A549 (cell line): ENCODE results near the gene MYRF. TPM values are rescaled to one million over a fixed set of nuclear protein-coding genes. Genes with fewer than 3 reads are reported as not detected.

Source experiments
- ATAC-seq, 2 experiments: fragments of 200-7000 bp in 1 of 2; fragments of >200 bp in 1 of 2; cut with Nextera tagmentation in 1 of 2; cut with Tn5 transposase in 1 of 2; 3 replicates each; pipeline versions ENCODE4 v1.8.0 to v1.9.1; 2018 to 2020; ENCODE audit warnings: mild to moderate bottlenecking in 1 of 2, moderate library complexity in 1 of 2
- CTCF ChIA-PET: fragments of 300-600 bp; sonication (Branson Sonifier 250); formaldehyde crosslinking; extraction: SDS; loops from one replicate; lab custom pipeline; 2021; ENCODE audit warnings: antibody characterized with exemption, inconsistent platforms; lab: Yijun Ruan, JAX
- POLR2A ChIA-PET: fragments of 350-600 bp; formaldehyde crosslinking; extraction: SDS; loops from one replicate; lab custom pipeline; 2021; ENCODE audit warnings: antibody characterized with exemption, inconsistent platforms; lab: Yijun Ruan, JAX
- DNase-seq, 2 experiments: peaks; one replicate each; pipeline versions ENCODE4 v3.0.0 to v3.0.0-alpha.2; 2011 to 2016; ENCODE audit warnings: low read depth in 1 of 2, low spot score in 1 of 2
- FAIRE-seq: peaks from 2 replicates; lab custom pipeline; 2011; peaks lifted over from hg19 to GRCh38; lab: Jason Lieb, UNC
- H3K27ac ChIP-seq, 2 experiments: fragments of >200 bp; sonication (Bioruptor Twin); formaldehyde crosslinking; 3 replicates each; pipeline ENCODE4 v1.5.1; 2016 to 2017
- H3K4me1 ChIP-seq: fragments of >200 bp; sonication (Bioruptor Twin); formaldehyde crosslinking; 3 replicates; pipeline ENCODE4 v1.6.1; 2016
- H3K4me2 ChIP-seq: fragments of >200 bp; sonication (Bioruptor Twin); formaldehyde crosslinking; 3 replicates; pipeline ENCODE4 v1.6.1; 2016
- H3K4me3 ChIP-seq: fragments of >200 bp; sonication (Bioruptor Twin); formaldehyde crosslinking; 3 replicates; pipeline ENCODE4 v1.5.1; 2016
- H3K9me3 ChIP-seq: fragments of >200 bp; sonication (Bioruptor Twin); formaldehyde crosslinking; 3 replicates; pipeline ENCODE4 v1.6.1; 2016
- BHLHE40 ChIP-seq: IDR thresholded peaks from 2 replicates; pipeline ENCODE4 v1.6.1; 2012; ENCODE audit warnings: low read depth, low read length, inconsistent platforms
- CBX2 ChIP-seq: fragments of 200-600 bp; sonication (generic); IDR thresholded peaks from 2 replicates; pipeline ENCODE4 v1.6.1; 2016; ENCODE audit warnings: low read depth, mild to moderate bottlenecking, borderline replicate concordance
- CBX8 ChIP-seq: fragments of 200-600 bp; sonication (generic); IDR thresholded peaks from 2 replicates; pipeline ENCODE4 v1.6.1; 2016
- CHD4 ChIP-seq: fragments of 200-600 bp; sonication (generic); IDR thresholded peaks from 2 replicates; pipeline ENCODE4 v1.6.1; 2016; ENCODE audit warnings: antibody characterized with exemption, mild to moderate bottlenecking, borderline replicate concordance
- EHF ChIP-seq: fragments of 250-450 bp; sonication (Bioruptor Pico); IDR thresholded peaks from 2 replicates; pipeline ENCODE4 v1.5.0; 2020; ENCODE audit warnings: mild to moderate bottlenecking
- FOSL2 ChIP-seq, 2 experiments: fragments of 450-650 bp in 1 of 2; fragments of >200 bp in 1 of 2; sonication (Bioruptor Twin) in 1 of 2; formaldehyde crosslinking; IDR thresholded peaks; 2 replicates each; pipeline versions ENCODE4 v1.5.0 to v1.6.1; 2016 to 2020; ENCODE audit warnings: mild to moderate bottlenecking in 1 of 2, moderate library complexity in 1 of 2
- GATA3 ChIP-seq: IDR thresholded peaks from 2 replicates; pipeline ENCODE4 v1.6.1; 2012; ENCODE audit warnings: borderline replicate concordance
- HDAC2 ChIP-seq: fragments of 200-600 bp; sonication (generic); IDR thresholded peaks from 2 replicates; pipeline ENCODE4 v1.6.1; 2016
- HEYL ChIP-seq: fragments of 250-450 bp; sonication (Bioruptor Pico); IDR thresholded peaks from 2 replicates; pipeline ENCODE4 v1.8.0; 2021; ENCODE audit warnings: mild to moderate bottlenecking, moderate library complexity
- HOXB5 ChIP-seq: fragments of 250-450 bp; sonication (Bioruptor Pico); IDR thresholded peaks from 2 replicates; pipeline ENCODE4 v1.5.0; 2020; ENCODE audit warnings: mild to moderate bottlenecking, moderate library complexity
- KDM1A ChIP-seq: fragments of 200-600 bp; sonication (generic); IDR thresholded peaks from 2 replicates; pipeline ENCODE4 v1.6.1; 2016; ENCODE audit warnings: low read depth, mild to moderate bottlenecking
- KDM5A ChIP-seq: fragments of 200-600 bp; sonication (generic); IDR thresholded peaks from 2 replicates; pipeline ENCODE4 v1.6.1; 2016; ENCODE audit warnings: antibody characterized with exemption, mild to moderate bottlenecking
- MYC ChIP-seq: IDR thresholded peaks from 2 replicates; pipeline ENCODE4 v1.6.1; 2012; ENCODE audit warnings: mild to moderate bottlenecking, inconsistent platforms, low read length, improper control_type of control experiment, borderline replicate concordance
- NR3C1 ChIP-seq: fragments of >200 bp; sonication (Bioruptor Twin); formaldehyde crosslinking; IDR thresholded peaks from 3 replicates; pipeline ENCODE4 v1.6.1; 2017
- RARB ChIP-seq: fragments of 250-450 bp; sonication (Bioruptor Pico); IDR thresholded peaks from 2 replicates; pipeline ENCODE4 v1.8.0; 2021; ENCODE audit warnings: mild to moderate bottlenecking, moderate library complexity
- RCOR1 ChIP-seq: fragments of 150-350 bp; IDR thresholded peaks from 2 replicates; pipeline ENCODE4 v1.6.1; 2014; ENCODE audit warnings: antibody characterized with exemption, low read length, low read depth
- RFX5 ChIP-seq: fragments of 450-650 bp; IDR thresholded peaks from 2 replicates; pipeline ENCODE4 v1.7.1; 2014; ENCODE audit warnings: antibody characterized with exemption, mild to moderate bottlenecking, moderate library complexity
- RNF2 ChIP-seq: fragments of 200-600 bp; sonication (generic); IDR thresholded peaks from 2 replicates; pipeline ENCODE4 v1.6.1; 2016; ENCODE audit warnings: low read depth, mild to moderate bottlenecking, antibody characterized with exemption, moderate library complexity, borderline replicate concordance
- SMC3 ChIP-seq: fragments of >200 bp; sonication (Bioruptor Twin); formaldehyde crosslinking; IDR thresholded peaks from 3 replicates; pipeline ENCODE4 v1.6.1; 2018; ENCODE audit warnings: inconsistent platforms
- TP53 ChIP-seq: fragments of 250-450 bp; sonication (Bioruptor Pico); IDR thresholded peaks from 2 replicates; pipeline ENCODE4 v1.5.0; 2021; ENCODE audit warnings: mild to moderate bottlenecking, moderate library complexity
- USF2 ChIP-seq: fragments of 450-650 bp; IDR thresholded peaks from 2 replicates; pipeline ENCODE4 v1.6.1; 2014; ENCODE audit warnings: antibody characterized with exemption
- ZNF302 ChIP-seq: fragments of 250-450 bp; sonication (Bioruptor Pico); IDR thresholded peaks from 2 replicates; pipeline ENCODE4 v1.9.0; 2021; ENCODE audit warnings: inconsistent platforms, mild to moderate bottlenecking, moderate library complexity
- WGBS: methylation state at CpG from one replicate; pipeline ENCODE4 v1.1.6; 2017; ENCODE audit errors: missing lambda C conversion rate; 5-methylcytosine and 5-hydroxymethylcytosine counted together
- polyA plus RNA-seq, 4 experiments: library from polyadenylated mRNA; depleted of rRNA in 3 of 4; stranded (reverse); fragments of >200 nt; fragmentation: RNase III in 1 of 4; extraction: RNeasy Plus Mini Kit Qiagen cat#74134 plus additional on column Dnase treatment in 1 of 4; gene quantifications; 2 replicates in 3 of 4; 3 replicates in 1 of 4; pipeline ENCODE4 v1.2.3, GENCODE V29; 2011 to 2017
- TF ChIP-seq, protein P1 (sequence below): fragments of >200 bp; sonication (Bioruptor Twin); formaldehyde crosslinking; IDR thresholded peaks from 3 replicates; pipeline ENCODE4 v1.5.1; 2016

The MYRF gene
- polyA plus RNA-seq, 2 of the 4 experiments (the other 2 are of a cell fraction) = 14.7 to 22.3 TPM

GRCh38 chr11:61735391-61735790, 17.0 kb upstream of the MYRF start:
- Histone ChIP-seq H3K9me3 (no peaks in the 10 kb centered on the region), H3K4me2 (no peak overlapping the region), H3K27ac (no peak overlapping the region), H3K4me1 (peaks cover 7% of the 10 kb centered on the region), H3K4me3 (no peak overlapping the region)
- ChIA-PET POLR2A (no interaction called here), CTCF (interaction anchor here (1.0 to 11.4 kb wide), 7 partner anchors 11 to 289 kb away, joined by 3 to 156 read pairs (median 7); no protein-coding TSS in a partner anchor)
- no peak for DNase-seq
- no peak for FAIRE-seq
- WGBS = 87% methylated on average over 16 of the region's 17 CpGs
- ATAC-seq = no peak
- TF ChIP-seq EHF (CRISPR knock-in tag) = no peak
- TF ChIP-seq RFX5 = no peak
- TF ChIP-seq HOXB5 (CRISPR knock-in tag) = no peak
- TF ChIP-seq HEYL (CRISPR knock-in tag) = no peak
- no peak for TF ChIP-seq HDAC2
- no peak for TF ChIP-seq USF2
- TF ChIP-seq CHD4 = no peak
- no peak for TF ChIP-seq BHLHE40
- no peak for TF ChIP-seq MYC
- no peak for TF ChIP-seq CBX8
- TF ChIP-seq KDM1A = no peak
- no peak for TF ChIP-seq GATA3
- no peak for TF ChIP-seq ZNF302 (CRISPR knock-in tag)
- no peak for TF ChIP-seq TP53
- TF ChIP-seq, protein P1, sequence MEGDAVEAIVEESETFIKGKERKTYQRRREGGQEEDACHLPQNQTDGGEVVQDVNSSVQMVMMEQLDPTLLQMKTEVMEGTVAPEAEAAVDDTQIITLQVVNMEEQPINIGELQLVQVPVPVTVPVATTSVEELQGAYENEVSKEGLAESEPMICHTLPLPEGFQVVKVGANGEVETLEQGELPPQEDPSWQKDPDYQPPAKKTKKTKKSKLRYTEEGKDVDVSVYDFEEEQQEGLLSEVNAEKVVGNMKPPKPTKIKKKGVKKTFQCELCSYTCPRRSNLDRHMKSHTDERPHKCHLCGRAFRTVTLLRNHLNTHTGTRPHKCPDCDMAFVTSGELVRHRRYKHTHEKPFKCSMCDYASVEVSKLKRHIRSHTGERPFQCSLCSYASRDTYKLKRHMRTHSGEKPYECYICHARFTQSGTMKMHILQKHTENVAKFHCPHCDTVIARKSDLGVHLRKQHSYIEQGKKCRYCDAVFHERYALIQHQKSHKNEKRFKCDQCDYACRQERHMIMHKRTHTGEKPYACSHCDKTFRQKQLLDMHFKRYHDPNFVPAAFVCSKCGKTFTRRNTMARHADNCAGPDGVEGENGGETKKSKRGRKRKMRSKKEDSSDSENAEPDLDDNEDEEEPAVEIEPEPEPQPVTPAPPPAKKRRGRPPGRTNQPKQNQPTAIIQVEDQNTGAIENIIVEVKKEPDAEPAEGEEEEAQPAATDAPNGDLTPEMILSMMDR = no peak
- TF ChIP-seq NR3C1 = no peak
- no peak for TF ChIP-seq SMC3

DNA sequence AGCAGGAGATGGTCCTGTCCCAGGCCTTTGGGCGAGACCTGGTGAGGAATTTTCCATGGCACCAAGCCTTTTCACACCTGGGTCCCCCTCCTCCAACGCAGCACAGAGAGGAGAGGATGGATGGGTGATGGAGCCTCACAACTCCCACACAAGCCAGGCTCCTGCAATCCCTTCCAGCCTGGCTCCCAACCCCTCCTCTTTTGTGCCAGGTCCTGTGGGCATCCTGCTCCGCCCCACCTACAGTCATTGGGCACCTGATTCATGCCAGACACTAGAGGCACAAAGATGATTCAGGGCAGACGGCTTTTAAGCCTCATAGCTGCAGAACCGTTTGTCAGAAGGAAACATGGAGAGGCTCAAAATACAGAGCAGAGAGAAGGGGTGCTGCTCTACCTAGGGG, 16.1 kb upstream of the MYRF start:
- WGBS = 54% methylated on average over 5 of the region's 5 CpGs
- Histone ChIP-seq H3K27ac (no peak overlapping the region), H3K4me2 (no peak overlapping the region), H3K9me3 (no peaks in the 10 kb centered on the region)
- FAIRE-seq = no peak
- no peak for ATAC-seq
- DNase-seq = no peak
- TF ChIP-seq FOSL2 (IDR thresholded peaks at IDR 0.05) = no peak
- TF ChIP-seq FOSL2 (CRISPR knock-in tag; IDR thresholded peaks at IDR 0.05) = no peak
- no peak for TF ChIP-seq RCOR1
- no peak for TF ChIP-seq RARB
- TF ChIP-seq GATA3 = no peak
- TF ChIP-seq CBX8 = no peak
- TF ChIP-seq USF2 = no peak
- no peak for TF ChIP-seq KDM5A
- no peak for TF ChIP-seq RNF2
- no peak for TF ChIP-seq CBX2
- no peak for TF ChIP-seq MYC
- TF ChIP-seq, all 56 proteins: peak for 0
- H3K4me3 ChIP-seq = no peak overlapping the region
- POLR2A ChIA-PET = no interaction called here
- no peaks in the 10 kb centered on the region; the same call in 2 of the 3 replicates for H3K4me1 ChIP-seq
- CTCF ChIA-PET = interaction anchor here (0.7 to 11.4 kb wide), 8 partner anchors 10 to 227 kb away, joined by 3 to 156 read pairs (median 4); partner anchors contain the start of gene LRRC10B
